Measurements from ENCODE around the gene ACOXL. TPM values are rescaled to one million over a fixed set of nuclear protein-coding genes. Genes with fewer than 3 reads are reported as not detected.

Gene ACOXL
- total and polyA plus RNA-seq, 10 of the 15 experiments (the other 5 are each of a cell fraction or from before 2014, with no cell fraction given), result 0.05 to 1.3 (median 0.71) TPM

GRCh38 chr2:110800611-110801402 lies 68.4 kb downstream of the ACOXL start:
- intact Hi-C loops (cut with micrococcal nuclease; ENCODE audit: unreplicated experiment), result no loop called here
- no peak for TF ChIP-seq ZBTB33 (IDR thresholded peaks at IDR 0.05)
- no peak for TF ChIP-seq ELK1 (IDR thresholded peaks at IDR 0.05; ENCODE audit: low read depth, low read length)
- no peak for TF ChIP-seq DPF2 (IDR thresholded peaks at IDR 0.05)
- TF ChIP-seq SKIL (IDR thresholded peaks at IDR 0.05; ENCODE audit: low read depth, poor library complexity, severe bottlenecking), result no peak
- no peak for TF ChIP-seq ZZZ3 (IDR thresholded peaks at IDR 0.05; ENCODE audit: control insufficient read depth, insufficient read length, low read depth)
- TF ChIP-seq JUND (IDR thresholded peaks at IDR 0.05; ENCODE audit: low read depth, low read length), result no peak
- TF ChIP-seq SREBF2 (IDR thresholded peaks at IDR 0.05; ENCODE audit: low read length), result no peak
- DNase-seq (ENCODE audit: low read depth, low spot score) (no peak), FAIRE-seq (no peak), ATAC-seq (no peak)
- Histone ChIP-seq H3K4me1 (ENCODE audit: control insufficient read depth, insufficient read depth, low read length) (peaks cover 7% of the 10 kb centered on the region), H2AFZ (ENCODE audit: control insufficient read depth, low read depth, low read length) (no peak overlapping the region), H3K27ac (ENCODE audit: control insufficient read depth, insufficient read depth) (no peak overlapping the region), H3K79me2 (ENCODE audit: control insufficient read depth, insufficient read depth, low read length) (no peaks in the 10 kb centered on the region), H4K20me1 (ENCODE audit: control insufficient read depth, insufficient read depth) (no peaks in the 10 kb centered on the region), H3K4me2 (ENCODE audit: control insufficient read depth, insufficient read depth) (no peak overlapping the region), H3K27me3 (replicated peaks in 1 of 2; ENCODE audit: control insufficient read depth in 2 of 2, insufficient read depth in 2 of 2, low read length in 1 of 2) (no peaks in the 10 kb centered on the region; a peak in 1 of 4 replicates), H3K9ac (ENCODE audit: control insufficient read depth, insufficient read depth, low read length) (no peak overlapping the region), H3K36me3 (ENCODE audit: control insufficient read depth in 2 of 2, insufficient read depth in 2 of 2, low read length in 1 of 2) (no peaks in the 10 kb centered on the region), H3K4me3 (no peak overlapping the region), H3K9me3 (replicated peaks; ENCODE audit: control insufficient read depth, insufficient read depth, low read length) (peaks cover 2% of the 10 kb centered on the region; the same call in 2 of the 3 replicates)
- ChIA-PET RAD21 (ENCODE audit: unreplicated experiment) (no interaction called here), CTCF (no interaction called here), POLR2A (no interaction called here), SMC1A (ENCODE audit: uncharacterized antibody, unreplicated experiment) (no interaction called here)
- 41% methylated on average over 7 of the region's 7 CpGs for WGBS (ENCODE audit: insufficient coverage, insufficient replicate concordance, low lambda C conversion rate, missing lambda C conversion rate)
- no TSS peak for BruUV-seq (replicated peaks)
- in situ Hi-C loops (cut with MboI), result loop anchor here (25.0 kb wide), 1 partner anchor 911 kb away; no protein-coding TSS in a partner anchor

Measured in GM12878 (cell line).